HepG2 (cell line): ENCODE measurements around the gene ARPC1B. TPM values are rescaled to one million over a fixed set of nuclear protein-coding genes. Genes with fewer than 3 reads are reported as not detected.

ENCODE experiments used
- DNMT3B ChIP-seq: conservative IDR thresholded peaks from 2 replicates; pipeline ENCODE4 v1.6.1; 2016; ENCODE audit warnings: missing biosample characterization, control low read depth
- ERF ChIP-seq: IDR thresholded peaks from 2 replicates; pipeline ENCODE4 v1.6.1; 2018; ENCODE audit warnings: missing biosample characterization, missing genetic modification reagents
- IRF2 ChIP-seq: IDR thresholded peaks from 2 replicates; pipeline ENCODE4 v1.6.1; 2018; ENCODE audit warnings: missing genetic modification reagents, missing compliant biosample characterization
- KDM5B ChIP-seq: sonication (generic); formaldehyde crosslinking; IDR thresholded peaks from 2 replicates; pipeline ENCODE4 v1.4.0; 2020; ENCODE audit warnings: missing genetic modification reagents, mild to moderate bottlenecking, borderline replicate concordance
- PHF21A ChIP-seq: sonication (generic); formaldehyde crosslinking; IDR thresholded peaks from 2 replicates; pipeline ENCODE4 v1.5.0; 2020; ENCODE audit warnings: mild to moderate bottlenecking, missing genetic modification reagents
- ZBTB43 ChIP-seq: sonication (generic); formaldehyde crosslinking; conservative IDR thresholded peaks from 2 replicates; pipeline ENCODE4 v1.4.0; 2020; ENCODE audit warnings: missing genetic modification reagents
- ZFP37 ChIP-seq: sonication (generic); formaldehyde crosslinking; IDR thresholded peaks from 2 replicates; pipeline ENCODE4 v1.4.0; 2020; ENCODE audit warnings: missing genetic modification reagents, borderline replicate concordance
- ZHX2 ChIP-seq, 2 experiments: sonication (generic) in 1 of 2; formaldehyde crosslinking in 1 of 2; IDR thresholded peaks; 2 replicates each; pipeline versions ENCODE4 v1.6.1 to v1.9.0; 2014 to 2022; ENCODE audit warnings: antibody characterized with exemption in 1 of 2, borderline replicate concordance in 1 of 2, inconsistent platforms in 1 of 2, low read depth in 1 of 2, missing genetic modification reagents in 1 of 2
- ZNF225 ChIP-seq: sonication (generic); formaldehyde crosslinking; IDR thresholded peaks from 2 replicates; pipeline ENCODE4 v1.4.0; 2020; ENCODE audit warnings: mild to moderate bottlenecking, missing genetic modification reagents
- polyA plus RNA-seq, 8 experiments: library from polyadenylated mRNA; depleted of rRNA in 3 of 8; stranded (reverse) in 7 of 8; unstranded in 1 of 8; fragments of >200 nt; fragmentation: Illumina TruSeq in 4 of 8; extraction: Trizol in 4 of 8; gene quantifications; 2 replicates each; pipeline versions ENCODE4 v1.2.1 to v1.2.3, GENCODE V29; 2011 to 2016; ENCODE audit warnings: low read depth in 4 of 8, missing spikeins in 1 of 8, mixed read lengths in 1 of 8; ENCODE audit not compliant: insufficient read depth in 1 of 8
- total RNA-seq, 5 experiments: library from RNA; depleted of rRNA; stranded (reverse); fragments of >200 nt; fragmentation: Illumina TruSeq; extraction: Trizol; gene quantifications; 2 replicates each; pipeline ENCODE4 v1.2.3, GENCODE V29; 2016; ENCODE audit warnings: low read depth in 1 of 5
- TF ChIP-seq, protein P1 (sequence below): IDR thresholded peaks from 2 replicates; pipeline ENCODE4 v1.6.1; 2016; ENCODE audit warnings: missing compliant biosample characterization, missing genetic modification reagents, borderline replicate concordance
- TF ChIP-seq, protein P2 (sequence below): IDR thresholded peaks from 2 replicates; pipeline ENCODE4 v1.4.0; 2020; ENCODE audit warnings: mild to moderate bottlenecking, missing genetic modification reagents
- TF ChIP-seq, protein P3 (sequence below): sonication (generic); formaldehyde crosslinking; IDR thresholded peaks from 2 replicates; pipeline ENCODE4 v1.4.0; 2020; ENCODE audit warnings: mild to moderate bottlenecking, missing genetic modification reagents, borderline replicate concordance

Gene ARPC1B
- total and polyA plus RNA-seq, 2 of the 13 experiments (the other 11 are each of a cell fraction or from before 2014, with no cell fraction given): 72.9 to 89.1 TPM

DNA sequence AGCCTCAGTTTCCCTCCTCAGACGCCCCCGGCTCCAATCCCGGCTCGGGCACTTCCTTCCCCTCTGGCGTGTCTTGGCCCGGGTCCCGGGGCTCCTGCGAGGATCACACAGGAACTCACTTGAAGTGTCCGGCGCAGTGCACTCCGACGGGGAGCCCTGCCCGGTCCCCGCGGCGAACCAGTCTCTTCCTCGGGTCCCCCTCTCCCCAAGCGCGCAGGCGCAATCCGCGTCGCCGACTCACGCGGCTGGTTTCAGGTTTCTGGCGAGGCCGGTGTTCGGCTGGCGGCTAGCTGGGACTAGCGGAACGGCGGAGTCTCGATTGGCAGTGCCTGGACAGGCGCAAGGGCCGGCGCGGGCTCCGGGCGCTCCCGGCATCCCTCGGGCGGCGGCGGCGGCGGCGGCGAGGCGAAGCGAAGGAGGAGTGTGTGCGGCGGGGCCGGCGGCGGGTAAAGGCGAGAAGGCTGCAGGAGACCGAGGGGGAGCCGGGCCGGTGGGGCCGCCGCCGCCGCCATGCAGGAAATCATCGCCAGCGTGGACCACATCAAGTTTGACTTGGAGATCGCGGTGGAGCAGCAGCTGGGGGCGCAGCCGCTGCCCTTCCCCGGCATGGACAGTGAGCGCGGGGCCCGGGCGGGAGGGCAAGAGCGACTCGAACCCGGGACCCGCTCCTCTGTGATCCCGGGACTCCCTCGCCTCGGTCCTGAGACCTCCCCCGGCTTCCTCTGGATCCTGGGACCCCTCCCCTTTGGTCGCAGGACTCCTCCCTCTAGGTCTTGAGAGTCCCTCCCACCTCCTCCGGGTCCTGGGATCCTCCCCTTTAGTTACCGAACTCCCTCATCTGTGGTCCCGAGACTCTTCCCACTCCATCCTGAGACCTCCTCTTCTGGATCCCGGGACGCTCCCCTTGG, 64.3 kb downstream of the ARPC1B start, which contains the start of the genes CPSF4 and PTCD1 (continued):
- TF ChIP-seq IRF2 (CRISPR knock-in tag) (peak; percentile 90), KDM5B (CRISPR knock-in tag) (peak; percentile 90), ZHX2 (IDR thresholded peaks at IDR 0.05; ENCODE audit: low read depth) (no peak), ZHX2 (CRISPR knock-in tag; IDR thresholded peaks at IDR 0.05; ENCODE audit: borderline replicate concordance) (no peak), ZNF225 (CRISPR knock-in tag) (peak; percentile 75; the same call in 1 of the 2 replicates), ZFP37 (0 out of 2 replicates have a peak, but pooled peaks have one; percentile 46), ERF (CRISPR knock-in tag) (peak; percentile 93), DNMT3B (no peak), ZBTB43 (0 out of 2 replicates have a peak, but pooled peaks have one; percentile 32), PHF21A (CRISPR knock-in tag) (no peak)
- TF ChIP-seq, protein P1, sequence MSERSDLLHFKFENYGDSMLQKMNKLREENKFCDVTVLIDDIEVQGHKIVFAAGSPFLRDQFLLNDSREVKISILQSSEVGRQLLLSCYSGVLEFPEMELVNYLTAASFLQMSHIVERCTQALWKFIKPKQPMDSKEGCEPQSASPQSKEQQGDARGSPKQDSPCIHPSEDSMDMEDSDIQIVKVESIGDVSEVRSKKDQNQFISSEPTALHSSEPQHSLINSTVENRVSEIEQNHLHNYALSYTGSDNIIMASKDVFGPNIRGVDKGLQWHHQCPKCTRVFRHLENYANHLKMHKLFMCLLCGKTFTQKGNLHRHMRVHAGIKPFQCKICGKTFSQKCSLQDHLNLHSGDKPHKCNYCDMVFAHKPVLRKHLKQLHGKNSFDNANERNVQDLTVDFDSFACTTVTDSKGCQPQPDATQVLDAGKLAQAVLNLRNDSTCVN (CRISPR knock-in tag): no peak
- TF ChIP-seq, protein P2, sequence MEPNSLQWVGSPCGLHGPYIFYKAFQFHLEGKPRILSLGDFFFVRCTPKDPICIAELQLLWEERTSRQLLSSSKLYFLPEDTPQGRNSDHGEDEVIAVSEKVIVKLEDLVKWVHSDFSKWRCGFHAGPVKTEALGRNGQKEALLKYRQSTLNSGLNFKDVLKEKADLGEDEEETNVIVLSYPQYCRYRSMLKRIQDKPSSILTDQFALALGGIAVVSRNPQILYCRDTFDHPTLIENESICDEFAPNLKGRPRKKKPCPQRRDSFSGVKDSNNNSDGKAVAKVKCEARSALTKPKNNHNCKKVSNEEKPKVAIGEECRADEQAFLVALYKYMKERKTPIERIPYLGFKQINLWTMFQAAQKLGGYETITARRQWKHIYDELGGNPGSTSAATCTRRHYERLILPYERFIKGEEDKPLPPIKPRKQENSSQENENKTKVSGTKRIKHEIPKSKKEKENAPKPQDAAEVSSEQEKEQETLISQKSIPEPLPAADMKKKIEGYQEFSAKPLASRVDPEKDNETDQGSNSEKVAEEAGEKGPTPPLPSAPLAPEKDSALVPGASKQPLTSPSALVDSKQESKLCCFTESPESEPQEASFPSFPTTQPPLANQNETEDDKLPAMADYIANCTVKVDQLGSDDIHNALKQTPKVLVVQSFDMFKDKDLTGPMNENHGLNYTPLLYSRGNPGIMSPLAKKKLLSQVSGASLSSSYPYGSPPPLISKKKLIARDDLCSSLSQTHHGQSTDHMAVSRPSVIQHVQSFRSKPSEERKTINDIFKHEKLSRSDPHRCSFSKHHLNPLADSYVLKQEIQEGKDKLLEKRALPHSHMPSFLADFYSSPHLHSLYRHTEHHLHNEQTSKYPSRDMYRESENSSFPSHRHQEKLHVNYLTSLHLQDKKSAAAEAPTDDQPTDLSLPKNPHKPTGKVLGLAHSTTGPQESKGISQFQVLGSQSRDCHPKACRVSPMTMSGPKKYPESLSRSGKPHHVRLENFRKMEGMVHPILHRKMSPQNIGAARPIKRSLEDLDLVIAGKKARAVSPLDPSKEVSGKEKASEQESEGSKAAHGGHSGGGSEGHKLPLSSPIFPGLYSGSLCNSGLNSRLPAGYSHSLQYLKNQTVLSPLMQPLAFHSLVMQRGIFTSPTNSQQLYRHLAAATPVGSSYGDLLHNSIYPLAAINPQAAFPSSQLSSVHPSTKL (CRISPR knock-in tag): no peak; the same call in 1 of the 2 replicates
- TF ChIP-seq, protein P3, sequence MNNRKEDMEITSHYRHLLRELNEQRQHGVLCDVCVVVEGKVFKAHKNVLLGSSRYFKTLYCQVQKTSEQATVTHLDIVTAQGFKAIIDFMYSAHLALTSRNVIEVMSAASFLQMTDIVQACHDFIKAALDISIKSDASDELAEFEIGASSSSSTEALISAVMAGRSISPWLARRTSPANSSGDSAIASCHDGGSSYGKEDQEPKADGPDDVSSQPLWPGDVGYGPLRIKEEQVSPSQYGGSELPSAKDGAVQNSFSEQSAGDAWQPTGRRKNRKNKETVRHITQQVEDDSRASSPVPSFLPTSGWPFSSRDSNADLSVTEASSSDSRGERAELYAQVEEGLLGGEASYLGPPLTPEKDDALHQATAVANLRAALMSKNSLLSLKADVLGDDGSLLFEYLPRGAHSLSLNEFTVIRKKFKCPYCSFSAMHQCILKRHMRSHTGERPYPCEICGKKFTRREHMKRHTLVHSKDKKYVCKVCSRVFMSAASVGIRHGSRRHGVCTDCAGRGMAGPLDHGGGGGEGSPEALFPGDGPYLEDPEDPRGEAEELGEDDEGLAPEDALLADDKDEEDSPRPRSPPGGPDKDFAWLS (CRISPR knock-in tag): no peak
